GM12873 (cell line): Measurements from ENCODE around the gene LDLRAD4.

Experiments used
- CTCF ChIP-seq: IDR thresholded peaks from 2 replicates; pipeline ENCODE4 v1.5.1; 2012; ENCODE audit warnings: low read depth, mild to moderate bottlenecking, moderate library complexity, low read length, control low read depth; ENCODE audit not compliant: insufficient read depth; ENCODE audit errors: missing control alignments

Gene LDLRAD4

GRCh38 chr18:13186687-13187086 is 31.9 kb upstream of the LDLRAD4 start:
- TF ChIP-seq CTCF, result no peak

GRCh38 chr18:13187498-13187897 is 31.1 kb upstream of the LDLRAD4 start:
- TF ChIP-seq CTCF, result no peak

DNA sequence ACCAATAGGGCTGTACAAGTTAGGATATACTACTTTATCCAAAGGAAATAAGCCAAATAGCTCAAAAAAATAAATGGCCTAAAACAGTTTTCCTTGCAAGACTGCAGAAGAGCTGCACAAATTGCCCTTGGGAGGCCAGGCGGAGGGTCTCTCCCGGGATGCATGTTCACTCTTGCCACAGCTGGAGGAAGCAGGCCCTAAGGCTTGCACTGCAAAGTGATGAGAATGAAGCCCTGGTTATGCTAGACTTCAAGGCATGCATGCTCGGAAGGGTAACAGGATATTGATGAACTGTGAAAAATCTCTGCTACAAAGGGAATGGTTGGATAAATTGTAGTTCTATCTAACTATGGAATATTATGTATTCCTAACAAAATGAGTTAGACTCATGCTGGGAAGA is 27.5 kb upstream of the LDLRAD4 start:
- no peak for TF ChIP-seq CTCF

DNA sequence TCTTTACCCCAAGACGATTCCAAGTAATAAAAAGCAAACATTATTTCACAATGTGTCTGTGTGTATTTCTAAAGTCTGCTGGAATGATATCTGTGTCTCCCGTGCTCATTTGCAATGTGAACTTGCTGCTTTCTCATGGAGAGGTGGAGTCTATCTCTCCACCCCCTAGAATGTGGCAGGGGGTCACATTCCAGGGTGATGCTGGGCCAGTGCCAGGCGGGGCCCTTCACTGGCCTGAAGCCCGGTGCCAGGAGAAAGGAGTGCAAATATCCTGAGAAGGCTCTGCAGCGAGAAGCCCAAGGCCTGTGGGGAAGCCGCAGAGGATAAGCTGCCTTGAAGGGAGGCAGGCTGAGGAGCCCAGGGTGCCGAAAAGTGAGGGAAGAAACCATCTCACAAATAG is 26.8 kb upstream of the LDLRAD4 start:
- no peak for TF ChIP-seq CTCF

- no peak for TF ChIP-seq CTCF
These were observed 25.6 kb upstream of the LDLRAD4 start for GRCh38 chr18:13192970-13193369.

DNA sequence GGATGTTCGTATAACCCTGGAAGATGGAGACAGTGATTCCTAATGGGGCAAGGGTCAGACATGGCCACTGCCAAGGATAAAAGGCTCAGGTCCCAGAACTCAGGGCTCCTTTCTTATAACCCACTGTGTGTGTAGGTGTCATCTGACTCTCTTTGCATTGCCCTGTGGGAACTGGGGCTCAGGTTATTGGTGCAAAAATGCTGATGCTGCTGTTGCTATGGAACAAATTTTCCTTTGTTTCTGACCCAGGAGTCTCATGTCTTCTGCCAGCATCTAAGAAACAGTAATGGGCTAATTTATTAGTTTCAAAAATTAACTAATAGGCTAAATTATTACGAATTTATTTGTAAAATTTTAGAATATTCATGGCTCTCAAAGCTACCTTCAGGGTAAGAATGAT is 24.3 kb upstream of the LDLRAD4 start:
- no peak for TF ChIP-seq CTCF

DNA sequence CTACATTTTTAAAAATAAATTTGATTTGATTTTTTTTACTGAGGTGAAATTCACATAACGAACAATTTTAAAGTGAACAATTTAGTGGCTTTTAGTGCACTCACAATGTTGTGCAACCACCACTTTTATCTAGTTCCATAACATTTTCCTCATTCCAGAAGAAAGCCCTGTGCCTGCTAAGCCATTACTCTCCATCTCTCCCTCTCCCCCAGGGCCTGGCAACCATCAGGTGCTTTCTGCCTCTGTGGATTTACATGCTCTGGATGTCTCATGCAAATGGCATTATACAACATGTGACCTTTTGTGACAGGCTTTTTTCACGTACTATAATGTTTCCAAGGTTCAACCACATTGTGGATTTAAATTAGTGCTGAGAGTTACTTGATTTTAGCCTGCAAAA is 19.9 kb upstream of the LDLRAD4 start:
- no peak for TF ChIP-seq CTCF

DNA sequence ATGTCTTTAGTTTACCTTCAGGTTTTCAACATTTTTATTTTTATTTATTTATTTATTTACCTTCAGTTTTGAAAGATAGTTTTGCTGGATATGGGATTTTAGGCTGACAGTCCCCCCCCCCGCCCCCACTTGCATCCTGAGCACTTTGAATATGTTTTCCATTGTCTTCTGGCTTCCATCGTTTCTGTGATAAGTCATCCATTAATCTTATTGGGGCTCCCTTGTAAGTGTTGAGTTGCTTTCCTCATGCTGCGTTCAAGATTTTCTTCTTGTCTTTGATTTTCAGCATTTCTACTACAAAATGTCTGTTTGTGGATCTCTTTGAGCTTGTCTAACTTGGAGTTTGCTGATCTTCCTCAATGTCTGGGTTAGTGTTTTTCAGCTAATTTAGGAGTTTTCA is 19.4 kb upstream of the LDLRAD4 start:
- no peak for TF ChIP-seq CTCF
